Heart left ventricle (tissue), 16 donors: Measurements from ENCODE around the gene FNDC11. TPM values are rescaled to one million over a fixed set of nuclear protein-coding genes. Genes with fewer than 3 reads are reported as not detected.

Source experiments
- ATAC-seq, 4 donors: fragments of 200-7000 bp; cut with Tn5 transposase; one replicate each; pipeline ENCODE4 v1.9.1; 2020 to 2022; ENCODE audit warnings: moderate library complexity in 4 of 4, mild to moderate bottlenecking in 3 of 4, moderate number of reproducible peaks in 1 of 4
- DNase-seq, 5 donors: peaks; one replicate each; pipeline ENCODE4 v3.0.0-alpha.2; 2020
- H3K27ac ChIP-seq, 12 donors: fragments of 200-600 bp; sonication (generic) in 4 of 12; one replicate each; pipeline versions ENCODE4 v1.5.0 to v1.8.0; 2016 to 2022; ENCODE audit warnings: mild to moderate bottlenecking in 2 of 12
- H3K27me3 ChIP-seq, 9 donors: fragments of 200-600 bp; sonication (generic) in 2 of 9; one replicate each; pipeline versions ENCODE4 v1.5.1 to v1.8.0; 2016 to 2022; ENCODE audit warnings: mild to moderate bottlenecking in 3 of 9
- H3K36me3 ChIP-seq, 9 donors: fragments of 200-600 bp; sonication (generic) in 2 of 9; one replicate each; pipeline versions ENCODE4 v1.5.0 to v1.8.0; 2018 to 2022; ENCODE audit warnings: mild to moderate bottlenecking in 2 of 9
- H3K4me1 ChIP-seq, 12 donors: fragments of 200-600 bp; sonication (generic) in 4 of 12; one replicate each; pipeline versions ENCODE4 v1.5.0 to v1.8.0; 2016 to 2022; ENCODE audit warnings: mild to moderate bottlenecking in 3 of 12
- H3K4me3 ChIP-seq, 12 donors: fragments of 200-600 bp; sonication (generic) in 4 of 12; one replicate each; pipeline versions ENCODE4 v1.5.0 to v1.8.0; 2017 to 2022; ENCODE audit warnings: mild to moderate bottlenecking in 9 of 12, moderate library complexity in 4 of 12
- H3K9me3 ChIP-seq, 12 donors: fragments of 200-600 bp; sonication (generic) in 4 of 12; one replicate each; pipeline versions ENCODE4 v1.5.0 to v1.8.0; 2016 to 2022; ENCODE audit warnings: mild to moderate bottlenecking in 1 of 12
- CTCF ChIP-seq, 12 donors: fragments of 200-600 bp; sonication (generic) in 4 of 12; IDR thresholded peaks; one replicate each; pipeline versions ENCODE4 v1.5.0 to v1.8.0; 2018 to 2022; ENCODE audit warnings: antibody characterized with exemption in 12 of 12, mild to moderate bottlenecking in 5 of 12
- POLR2A ChIP-seq, 2 donors: fragments of 450-650 bp; IDR thresholded peaks; one replicate each; pipeline ENCODE4 v1.6.1; 2017; ENCODE audit warnings: antibody characterized with exemption in 2 of 2, mild to moderate bottlenecking in 2 of 2, moderate library complexity in 2 of 2
- WGBS, 4 donors: extraction: QIAGEN DNeasy Blood & Tissue Kit in 2 of 4; methylation state at CpG; one replicate each; pipeline versions ENCODE4 v1.1.5 to v1.1.7; 2013 to 2018; 5-methylcytosine and 5-hydroxymethylcytosine counted together
- intact Hi-C, 10 donors: fragments of 100-400 bp; cut with DNase I; formaldehyde crosslinking; loops; one replicate each; pipeline versions ENCODE4 v1.11.1 to v1.14.2; 2022
- polyA plus RNA-seq, 2 donors: library from polyadenylated mRNA; stranded (reverse); fragments of 200-250 nt; gene quantifications; one replicate each; pipeline ENCODE4 v1.2.3, GENCODE V29; 2013
- total RNA-seq, 9 donors: library from RNA; depleted of rRNA in 2 of 9; stranded (reverse); fragments of >200 nt in 2 of 9; fragmentation: NEBNext Ultra II Directional in 3 of 9; extraction: Animal tissue kit (Norgen Biotek cat#: 25700) in 3 of 9; gene quantifications; one replicate each; pipeline versions ENCODE4 v1.1.0 to v1.2.4, GENCODE V29; 2016 to 2023
- donor health status: ischemic (EF 13 %, LVEDD 7.1; RV severe dilation, severe dysfunction).
- donor health status: healthy with polysubstance abuse.
- donor health status: DM: no; HTN: yes; CAD: no.
- donor health status: DM: no; HTN: no; CAD: no.
- donor health status: ischemic (EF 25% LVEDD 6.9; RV normal size, moderate dysfunction).
- donor health status: ischemic (EF 25% LVEDD 5.7; RV mildly dilated, moderate dysfunction).
- donor health status: healthy.
- donor health status: DM: yes; HTN: yes; CAD: no.
- donor health status: ischemic (EF 35%, LVEDD 5.7; RV mildly dilated, moderate dysfunction).
- donor health status: nonischemic (EF 11% LVEDD 7.7; RV severe dilation, severe dysfunction).
- donor health status: DM: yes; HTN: yes; CAD: no.
- donor health status: PGD.
- donor health status: ischemic (EF 29% LVEDD 5.4; RV normal size, mild dysfunction).
- donor health status: nonischemic (EF 23%, LVEDD 6.1; RV moderate dilation, normal function).

The FNDC11 gene
- total and polyA plus RNA-seq, 11 donors, result 0.08 to 0.23 (median 0.17) TPM; not detected in 5

GRCh38 chr20:63546256-63546955, 7.6 kb upstream of the FNDC11 start:
- ATAC-seq (no peak), DNase-seq (no peak)
- 71 to 83% (median 76%) methylated on average over 17 to 20 of the region's 20 CpGs for WGBS, 4 donors
- Histone ChIP-seq H3K4me1 (no peaks in the 10 kb centered on the region), H3K9me3 (no peaks in the 10 kb centered on the region), H3K36me3 (no peaks in the 10 kb centered on the region), H3K4me3 (no peak overlapping the region), H3K27ac (no peak overlapping the region), H3K27me3 (peaks cover 0 to 27% (median 17%) of the 10 kb centered on the region in 9 donors)
- intact Hi-C loops, result loop anchor here in 2 of 10 donors (10.0 kb wide), 2 partner anchors 68 to 318 kb away; partner anchors contain the start of genes ABHD16B (in 1 of the 2) and TPD52L2 (in 1 of the 2)
- no peak for TF ChIP-seq CTCF (IDR thresholded peaks at IDR 0.05)
- TF ChIP-seq POLR2A (IDR thresholded peaks at IDR 0.05), result no peak

- no peak for ATAC-seq
- WGBS, 4 donors, result 46 to 62% (median 55%) methylated on average over 41 to 58 of the region's 58 CpGs
- peaks cover 0 to 27% (median 17%) of the 10 kb centered on the region in 9 donors for H3K27me3 ChIP-seq
- no peaks in the 10 kb centered on the region for H3K4me1 ChIP-seq
- DNase-seq, result no peak
- no peaks in the 10 kb centered on the region for H3K9me3 ChIP-seq
- no peak overlapping the region for H3K4me3 ChIP-seq
- no peak for TF ChIP-seq POLR2A (IDR thresholded peaks at IDR 0.05)
- no peak for TF ChIP-seq CTCF (IDR thresholded peaks at IDR 0.05)
- intact Hi-C loops, result loop anchor here in 2 of 10 donors (10.0 kb wide), 2 partner anchors 68 to 318 kb away; partner anchors contain the start of genes ABHD16B (in 1 of the 2) and TPD52L2 (in 1 of the 2)
- H3K36me3 ChIP-seq, result no peaks in the 10 kb centered on the region
- H3K27ac ChIP-seq, result no peak overlapping the region
Observed at GRCh38 chr20:63546956-63547724, 6.8 kb upstream of the FNDC11 start.

GRCh38 chr20:63547725-63548480, 6.1 kb upstream of the FNDC11 start, which contains the start of gene SRMS:
Gene SRMS (minus strand): TSS chr20:63547749. CDS start chr20:63547463, 286 bp downstream.
- intact Hi-C loops, result loop anchor here in 2 of 10 donors (10.0 kb wide), 2 partner anchors 67 to 317 kb away; partner anchors contain the start of genes ABHD16B (in 1 of the 2) and TPD52L2 (in 1 of the 2)
- DNase-seq (no peak), ATAC-seq (no peak)
- no peak for TF ChIP-seq CTCF (IDR thresholded peaks at IDR 0.05)
- TF ChIP-seq POLR2A (IDR thresholded peaks at IDR 0.05), result no peak
- H3K27me3 ChIP-seq, result peaks cover 0 to 27% (median 17%) of the 10 kb centered on the region in 9 donors
- H3K4me3 ChIP-seq, result no peak within 1 kb of the TSS
- H3K9me3 ChIP-seq, result no peaks in the 10 kb centered on the region
- H3K36me3 ChIP-seq, result no peaks in the 10 kb centered on the region
- peaks cover 0 to 6% (median 0%) of the 10 kb centered on the region in 12 donors for H3K4me1 ChIP-seq
- H3K27ac ChIP-seq, result no peak within 1 kb of the TSS
- 52 to 78% (median 54%) methylated on average over 19 to 35 of the region's 35 CpGs for WGBS, 4 donors
